Liver (tissue), 9 donors: ENCODE measurements around the gene PBLD. TPM values are rescaled to one million over a fixed set of nuclear protein-coding genes. Genes with fewer than 3 reads are reported as not detected.

ENCODE experiments used
- DNase-seq: peaks from one replicate; pipeline ENCODE4 v3.0.0-alpha.2; 2017; ENCODE audit warnings: low spot score
- H3K27ac ChIP-seq, 2 donors: one replicate each; pipeline ENCODE4 v1.7.0; 2013; ENCODE audit warnings: inconsistent platforms in 2 of 2, low read length in 2 of 2, control low read depth in 1 of 2, low read depth in 1 of 2, mild to moderate bottlenecking in 1 of 2
- H3K27me3 ChIP-seq, 4 donors: one replicate each; pipeline versions ENCODE4 v1.6.1 to v1.7.0; 2013; ENCODE audit warnings: low read length in 3 of 4, inconsistent platforms in 1 of 4, mild to moderate bottlenecking in 1 of 4, moderate library complexity in 1 of 4; ENCODE audit not compliant: control insufficient read depth in 4 of 4, insufficient read depth in 4 of 4
- H3K36me3 ChIP-seq, 4 donors: one replicate each; pipeline versions ENCODE4 v1.6.1 to v1.7.0; 2013; ENCODE audit warnings: low read length in 3 of 4, mild to moderate bottlenecking in 3 of 4, low read depth in 1 of 4, moderate library complexity in 1 of 4; ENCODE audit not compliant: control insufficient read depth in 4 of 4, insufficient read depth in 3 of 4
- H3K4me1 ChIP-seq, 4 donors: one replicate each; pipeline versions ENCODE4 v1.6.1 to v1.7.0; 2013; ENCODE audit warnings: low read length in 3 of 4, mild to moderate bottlenecking in 3 of 4, moderate library complexity in 1 of 4; ENCODE audit not compliant: control insufficient read depth in 4 of 4, insufficient read depth in 4 of 4
- H3K4me3 ChIP-seq, 3 donors: one replicate each; pipeline versions ENCODE4 v1.6.1 to v1.7.0; 2013; ENCODE audit warnings: low read length in 3 of 3, control low read depth in 1 of 3, low read depth in 1 of 3, mild to moderate bottlenecking in 1 of 3
- H3K9ac ChIP-seq, 2 donors: one replicate each; pipeline ENCODE4 v1.7.0; 2013; ENCODE audit warnings: low read length in 2 of 2, mild to moderate bottlenecking in 2 of 2, moderate library complexity in 2 of 2, control low read depth in 1 of 2, low read depth in 1 of 2
- H3K9me3 ChIP-seq, 4 donors: one replicate each; pipeline versions ENCODE4 v1.6.1 to v1.7.0; 2013; ENCODE audit warnings: low read length in 3 of 4; ENCODE audit not compliant: control insufficient read depth in 4 of 4
- HNF4A ChIP-seq, 2 donors: conservative IDR thresholded peaks; 2 replicates each; pipeline ENCODE4 v1.6.1; 2016; ENCODE audit warnings: antibody characterized with exemption in 2 of 2, mild to moderate bottlenecking in 2 of 2
- NR2F2 ChIP-seq: IDR thresholded peaks from 2 replicates; pipeline ENCODE4 v1.6.1; 2016; ENCODE audit warnings: antibody characterized with exemption
- RAD21 ChIP-seq, 2 donors: IDR thresholded peaks; 2 replicates each; pipeline ENCODE4 v1.6.1; 2016; ENCODE audit warnings: antibody characterized with exemption in 2 of 2, mild to moderate bottlenecking in 2 of 2
- RXRA ChIP-seq, 2 donors: IDR thresholded peaks; 2 replicates each; pipeline ENCODE4 v1.6.1; 2017 to 2018; ENCODE audit warnings: antibody characterized with exemption in 2 of 2, mild to moderate bottlenecking in 1 of 2
- SP1 ChIP-seq: IDR thresholded peaks from 2 replicates; pipeline ENCODE4 v1.6.1; 2018; ENCODE audit warnings: antibody characterized with exemption, mild to moderate bottlenecking
- YY1 ChIP-seq: IDR thresholded peaks from 2 replicates; pipeline ENCODE4 v1.6.1; 2016; ENCODE audit warnings: antibody characterized with exemption, mild to moderate bottlenecking
- WGBS: extraction: QIAGEN DNeasy Blood & Tissue Kit; methylation state at CpG from one replicate; pipeline ENCODE4 v1.1.7; 2013; 5-methylcytosine and 5-hydroxymethylcytosine counted together
- polyA plus RNA-seq, 2 donors: library from polyadenylated mRNA; stranded (reverse) in 1 of 2; unstranded in 1 of 2; fragments of 200-250 nt in 1 of 2; fragments of >200 nt in 1 of 2; fragmentation: Nextera tagmentation in 1 of 2; extraction: Ambion mirVana in 1 of 2; gene quantifications; one replicate each; pipeline versions ENCODE4 v1.2.1 to v1.2.3, GENCODE V29; 2013 to 2015
- total RNA-seq, 2 donors: library from RNA; depleted of rRNA; stranded (reverse); fragments of >200 nt; gene quantifications; one replicate each; pipeline ENCODE4 v1.2.3, GENCODE V29; 2014
- TF ChIP-seq, protein P1 (sequence below): IDR thresholded peaks from 2 replicates; pipeline ENCODE4 v1.6.1; 2016; ENCODE audit warnings: antibody characterized with exemption
- TF ChIP-seq, protein P2 (sequence below): IDR thresholded peaks from 2 replicates; pipeline ENCODE4 v1.6.1; 2016; ENCODE audit warnings: antibody characterized with exemption
- donor health status: healthy.
- donor health status: healthy.
- donor health status: healthy.
- donor health status: healthy.
- donor health status: healthy.

PBLD gene
- total and polyA plus RNA-seq, 4 donors: 63.3 to 175 (median 103) TPM

DNA sequence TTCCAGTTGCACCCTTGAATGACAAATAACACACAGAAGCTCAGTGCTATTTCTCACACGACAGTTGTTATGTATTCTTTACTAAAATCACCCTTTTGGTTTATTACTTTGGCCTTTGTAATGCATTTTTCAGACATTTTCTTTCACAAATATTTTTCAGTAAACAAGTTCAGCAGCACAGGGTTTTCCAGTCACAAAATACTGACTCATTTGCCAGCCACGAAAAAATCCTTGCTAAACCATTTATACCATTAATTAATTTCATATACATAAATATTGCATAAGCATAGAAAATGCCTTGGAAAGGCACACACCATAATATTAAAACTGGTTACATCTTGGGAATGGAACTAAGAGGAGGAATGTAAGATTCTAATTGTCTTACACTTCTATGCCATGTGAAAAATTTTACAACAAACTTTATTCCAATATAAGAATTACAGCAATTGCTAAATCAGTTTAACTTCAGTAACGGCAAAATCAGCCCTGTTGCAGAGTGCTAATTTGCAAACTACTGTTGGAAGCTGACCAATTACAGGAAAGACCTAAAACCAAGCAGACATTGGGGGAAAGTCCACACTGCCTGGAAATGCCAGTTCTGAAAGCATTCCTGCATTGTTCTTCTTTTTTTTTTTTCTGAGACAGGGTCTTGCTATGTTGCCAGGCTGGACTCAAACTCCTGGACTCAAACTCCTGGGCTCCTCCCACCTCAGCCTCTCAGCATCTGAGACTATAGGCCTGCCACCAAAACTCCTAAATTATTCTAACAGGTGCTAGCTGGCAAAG is 31.6 kb upstream of the PBLD start:
- Histone ChIP-seq H3K9ac (no peak overlapping the region), H3K4me3 (no peak overlapping the region), H3K9me3 (no peaks in the 10 kb centered on the region), H3K27ac (no peak overlapping the region), H3K36me3 (peaks cover 4 to 16% (median 6%) of the 10 kb centered on the region in 4 donors), H3K4me1 (peaks cover 0 to 9% (median 2%) of the 10 kb centered on the region in 4 donors), H3K27me3 (no peaks in the 10 kb centered on the region)
- peak; percentile 25 to 32 for TF ChIP-seq HNF4A (conservative IDR thresholded peaks at IDR 0.05)
- no peak for TF ChIP-seq RXRA (IDR thresholded peaks at IDR 0.05)
- TF ChIP-seq, protein P1, sequence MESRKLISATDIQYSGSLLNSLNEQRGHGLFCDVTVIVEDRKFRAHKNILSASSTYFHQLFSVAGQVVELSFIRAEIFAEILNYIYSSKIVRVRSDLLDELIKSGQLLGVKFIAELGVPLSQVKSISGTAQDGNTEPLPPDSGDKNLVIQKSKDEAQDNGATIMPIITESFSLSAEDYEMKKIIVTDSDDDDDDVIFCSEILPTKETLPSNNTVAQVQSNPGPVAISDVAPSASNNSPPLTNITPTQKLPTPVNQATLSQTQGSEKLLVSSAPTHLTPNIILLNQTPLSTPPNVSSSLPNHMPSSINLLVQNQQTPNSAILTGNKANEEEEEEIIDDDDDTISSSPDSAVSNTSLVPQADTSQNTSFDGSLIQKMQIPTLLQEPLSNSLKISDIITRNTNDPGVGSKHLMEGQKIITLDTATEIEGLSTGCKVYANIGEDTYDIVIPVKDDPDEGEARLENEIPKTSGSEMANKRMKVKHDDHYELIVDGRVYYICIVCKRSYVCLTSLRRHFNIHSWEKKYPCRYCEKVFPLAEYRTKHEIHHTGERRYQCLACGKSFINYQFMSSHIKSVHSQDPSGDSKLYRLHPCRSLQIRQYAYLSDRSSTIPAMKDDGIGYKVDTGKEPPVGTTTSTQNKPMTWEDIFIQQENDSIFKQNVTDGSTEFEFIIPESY: no peak
- no peak for DNase-seq
- 66% methylated on average over 3 of the region's 3 CpGs for WGBS

DNA sequence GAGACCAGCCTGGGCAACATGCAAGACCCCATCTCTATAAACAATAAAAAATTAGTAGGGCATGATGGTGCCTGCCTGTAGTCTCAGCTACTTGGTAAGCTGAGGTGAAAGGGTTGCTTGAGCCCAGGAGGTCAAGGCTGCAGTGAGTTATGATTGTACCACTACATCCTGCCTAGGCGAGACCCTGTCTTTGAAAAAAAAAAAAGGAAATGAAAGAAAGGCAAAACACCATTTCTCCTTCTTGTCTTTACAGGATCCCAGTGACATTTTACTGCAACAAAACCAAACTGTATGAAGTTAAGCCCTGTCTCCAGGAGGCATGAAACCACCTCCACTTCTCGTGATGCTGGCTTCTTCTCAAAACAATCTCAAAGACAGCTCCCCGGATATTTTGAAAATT is 29.9 kb upstream of the PBLD start:
- TF ChIP-seq, protein P1: no peak
- TF ChIP-seq RAD21 (IDR thresholded peaks at IDR 0.05): no peak
- no peak for TF ChIP-seq SP1
- TF ChIP-seq NR2F2: no peak
- Histone ChIP-seq H3K9ac (no peak overlapping the region), H3K9me3 (no peaks in the 10 kb centered on the region), H3K4me1 (peaks cover 0 to 9% (median 2%) of the 10 kb centered on the region in 4 donors), H3K36me3 (peaks cover 4 to 16% (median 5%) of the 10 kb centered on the region in 4 donors), H3K4me3 (no peak overlapping the region), H3K27ac (no peak overlapping the region), H3K27me3 (no peaks in the 10 kb centered on the region)
- DNase-seq: no peak
- WGBS: 87% methylated on average over 3 of the region's 3 CpGs

DNA sequence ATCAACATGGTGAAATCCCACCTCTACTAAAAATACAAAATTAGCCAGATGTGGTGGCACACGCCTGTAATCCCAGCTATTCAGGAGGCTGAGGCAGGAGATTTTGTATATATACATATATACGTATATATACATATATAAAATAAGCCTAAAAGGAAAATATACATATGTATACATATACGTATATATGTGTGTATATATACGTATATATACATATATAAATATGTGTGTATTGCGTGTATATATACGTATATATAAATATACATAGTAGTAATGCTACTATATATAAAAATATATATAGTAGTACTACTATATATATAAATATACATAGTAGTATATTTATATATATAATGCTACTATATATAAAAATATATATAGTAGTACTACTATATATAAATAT is 26.5 kb upstream of the PBLD start:
- DNase-seq: no peak
- Histone ChIP-seq H3K9ac (no peak overlapping the region), H3K9me3 (no peaks in the 10 kb centered on the region), H3K27me3 (no peaks in the 10 kb centered on the region), H3K4me3 (no peak overlapping the region), H3K4me1 (no peaks in the 10 kb centered on the region), H3K27ac (no peak overlapping the region), H3K36me3 (peaks cover 4 to 16% (median 8%) of the 10 kb centered on the region in 4 donors)
- 97% methylated on average over 6 of the region's 6 CpGs for WGBS
- TF ChIP-seq YY1 (no peak), HNF4A (conservative IDR thresholded peaks at IDR 0.05) (no peak), NR2F2 (no peak)
- TF ChIP-seq, protein P2, sequence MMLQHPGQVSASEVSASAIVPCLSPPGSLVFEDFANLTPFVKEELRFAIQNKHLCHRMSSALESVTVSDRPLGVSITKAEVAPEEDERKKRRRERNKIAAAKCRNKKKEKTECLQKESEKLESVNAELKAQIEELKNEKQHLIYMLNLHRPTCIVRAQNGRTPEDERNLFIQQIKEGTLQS: no peak
